ENCODE measurements around the gene PLEKHG3.

GRCh38 chr14:64748521-64748920 is 44.3 kb downstream of the PLEKHG3 start:
- TF ChIP-seq POLR2A (IDR thresholded peaks at IDR 0.05) (no peak), CTCF (IDR thresholded peaks at IDR 0.05) (no peak)
